WERI-Rb-1 (cell line): ENCODE results near the gene GNAQ.

Experiments used
- DNase-seq: peaks from one replicate; pipeline ENCODE4 v3.0.0-alpha.2; 2020
- H3K27ac ChIP-seq: fragments of 250-450 bp; sonication (Bioruptor Pico); 2 replicates; pipeline ENCODE4 v1.5.1; 2020; ENCODE audit warnings: mild to moderate bottlenecking, moderate library complexity
- H3K27me3 ChIP-seq: fragments of 250-450 bp; sonication (Bioruptor Pico); 2 replicates; pipeline ENCODE4 v1.5.1; 2021; ENCODE audit warnings: mild to moderate bottlenecking, low read depth, moderate library complexity; ENCODE audit not compliant: insufficient read depth, severe bottlenecking
- H3K36me3 ChIP-seq: fragments of 250-450 bp; sonication (Bioruptor Pico); 2 replicates; pipeline ENCODE4 v1.5.1; 2020; ENCODE audit warnings: mild to moderate bottlenecking, moderate library complexity
- H3K4me3 ChIP-seq: 2 replicates; pipeline ENCODE4 v1.5.1; 2011; ENCODE audit warnings: low read depth, mild to moderate bottlenecking, control low read depth, low read length
- H3K9me3 ChIP-seq: fragments of 250-450 bp; sonication (Bioruptor Pico); 2 replicates; pipeline ENCODE4 v1.5.1; 2021; ENCODE audit warnings: mild to moderate bottlenecking, moderate library complexity; ENCODE audit not compliant: severe bottlenecking
- TF ChIP-seq, protein P1 (sequence below): IDR thresholded peaks from 2 replicates; pipeline ENCODE4 v1.5.1; 2011; ENCODE audit warnings: low read depth, mild to moderate bottlenecking, control low read depth, inconsistent platforms, low read length

The GNAQ gene

DNA sequence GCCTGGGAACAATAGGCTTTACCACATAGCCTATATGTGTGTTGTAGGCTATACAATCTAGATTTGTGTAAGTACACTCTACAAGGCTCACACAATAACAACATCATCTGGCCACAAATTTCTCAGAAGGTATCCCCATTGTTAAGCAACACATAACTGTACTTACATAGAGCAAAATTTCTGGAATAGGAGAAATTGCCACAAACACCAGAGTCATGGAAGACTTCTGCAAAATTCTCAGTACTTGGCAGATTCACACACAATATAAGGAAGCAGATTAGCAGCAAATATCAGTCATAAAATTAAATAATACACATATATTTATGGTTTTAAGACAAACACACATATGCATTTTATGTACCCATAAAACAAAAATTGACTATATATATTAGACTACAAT lies 16.4 kb downstream of the GNAQ start:
- no peaks in the 10 kb centered on the region for H3K9me3 ChIP-seq
- TF ChIP-seq, protein P1, sequence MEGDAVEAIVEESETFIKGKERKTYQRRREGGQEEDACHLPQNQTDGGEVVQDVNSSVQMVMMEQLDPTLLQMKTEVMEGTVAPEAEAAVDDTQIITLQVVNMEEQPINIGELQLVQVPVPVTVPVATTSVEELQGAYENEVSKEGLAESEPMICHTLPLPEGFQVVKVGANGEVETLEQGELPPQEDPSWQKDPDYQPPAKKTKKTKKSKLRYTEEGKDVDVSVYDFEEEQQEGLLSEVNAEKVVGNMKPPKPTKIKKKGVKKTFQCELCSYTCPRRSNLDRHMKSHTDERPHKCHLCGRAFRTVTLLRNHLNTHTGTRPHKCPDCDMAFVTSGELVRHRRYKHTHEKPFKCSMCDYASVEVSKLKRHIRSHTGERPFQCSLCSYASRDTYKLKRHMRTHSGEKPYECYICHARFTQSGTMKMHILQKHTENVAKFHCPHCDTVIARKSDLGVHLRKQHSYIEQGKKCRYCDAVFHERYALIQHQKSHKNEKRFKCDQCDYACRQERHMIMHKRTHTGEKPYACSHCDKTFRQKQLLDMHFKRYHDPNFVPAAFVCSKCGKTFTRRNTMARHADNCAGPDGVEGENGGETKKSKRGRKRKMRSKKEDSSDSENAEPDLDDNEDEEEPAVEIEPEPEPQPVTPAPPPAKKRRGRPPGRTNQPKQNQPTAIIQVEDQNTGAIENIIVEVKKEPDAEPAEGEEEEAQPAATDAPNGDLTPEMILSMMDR, result no peak
- no peaks in the 10 kb centered on the region for H3K36me3 ChIP-seq
- DNase-seq, result no peak
- no peaks in the 10 kb centered on the region for H3K27me3 ChIP-seq
- H3K27ac ChIP-seq, result no peak overlapping the region
- no peak overlapping the region for H3K4me3 ChIP-seq

DNA sequence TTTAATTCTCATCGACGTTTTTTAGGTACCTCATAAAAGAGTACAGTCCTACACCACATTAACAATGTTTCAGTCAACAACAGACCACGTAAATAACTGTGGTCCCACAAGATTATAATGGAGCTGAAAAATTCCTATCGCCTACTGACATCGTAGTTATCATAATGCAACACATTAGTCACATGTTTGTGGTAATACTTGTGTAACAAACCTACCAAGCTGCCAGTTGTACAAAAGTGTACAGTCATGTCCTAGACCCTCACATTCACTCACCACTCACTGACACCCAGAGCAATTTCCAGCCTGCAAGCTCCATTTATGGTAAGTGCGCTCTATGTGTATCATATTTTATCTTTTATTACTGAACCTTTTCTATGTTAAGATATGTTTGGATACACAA lies 16.8 kb downstream of the GNAQ start:
- DNase-seq, result no peak
- no peaks in the 10 kb centered on the region for H3K36me3 ChIP-seq
- H3K27ac ChIP-seq, result no peak overlapping the region
- TF ChIP-seq, protein P1, result no peak
- H3K4me3 ChIP-seq, result no peak overlapping the region
- H3K27me3 ChIP-seq, result no peaks in the 10 kb centered on the region
- H3K9me3 ChIP-seq, result no peaks in the 10 kb centered on the region

DNA sequence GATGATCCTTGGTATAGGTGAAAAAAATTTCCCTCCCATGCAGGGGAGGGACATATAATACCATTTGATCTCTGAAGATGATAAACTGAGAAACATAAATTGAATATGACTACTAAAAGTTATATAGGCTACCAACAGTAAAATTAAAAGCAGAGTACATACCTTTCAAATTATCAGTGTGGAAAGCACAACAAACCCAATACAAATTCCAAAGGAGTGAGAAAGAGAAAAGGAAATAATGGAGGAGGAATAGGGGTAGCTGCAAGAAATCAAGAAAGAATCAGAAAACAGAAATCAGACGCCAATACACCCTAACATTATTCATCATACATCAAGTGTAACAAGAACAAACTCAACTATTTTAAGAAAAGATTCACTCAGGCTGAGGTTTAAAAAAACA lies 17.7 kb downstream of the GNAQ start:
- no peak for DNase-seq
- TF ChIP-seq, protein P1, result no peak
- Histone ChIP-seq H3K36me3 (no peaks in the 10 kb centered on the region), H3K9me3 (no peaks in the 10 kb centered on the region), H3K27me3 (no peaks in the 10 kb centered on the region), H3K27ac (no peak overlapping the region), H3K4me3 (no peak overlapping the region)

DNA sequence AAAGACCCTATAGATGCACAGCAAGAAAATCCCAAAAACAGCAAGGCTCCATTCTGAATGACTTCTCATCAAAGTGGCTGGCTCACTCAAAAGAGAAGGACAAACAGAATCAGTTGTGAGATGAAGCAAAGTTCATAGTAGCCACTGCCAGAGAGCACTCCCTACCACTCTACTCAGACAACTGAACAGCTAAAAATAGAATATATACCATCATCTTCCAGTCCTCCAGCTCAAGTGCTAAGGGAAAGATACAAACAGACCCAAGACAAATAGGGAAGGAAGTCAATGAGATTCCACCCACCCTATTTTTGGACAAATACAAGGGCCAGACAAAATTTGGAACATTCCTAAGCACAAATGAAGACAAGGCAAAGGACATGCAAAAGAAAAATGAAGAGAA lies 20.6 kb downstream of the GNAQ start:
- TF ChIP-seq, protein P1, result no peak

DNA sequence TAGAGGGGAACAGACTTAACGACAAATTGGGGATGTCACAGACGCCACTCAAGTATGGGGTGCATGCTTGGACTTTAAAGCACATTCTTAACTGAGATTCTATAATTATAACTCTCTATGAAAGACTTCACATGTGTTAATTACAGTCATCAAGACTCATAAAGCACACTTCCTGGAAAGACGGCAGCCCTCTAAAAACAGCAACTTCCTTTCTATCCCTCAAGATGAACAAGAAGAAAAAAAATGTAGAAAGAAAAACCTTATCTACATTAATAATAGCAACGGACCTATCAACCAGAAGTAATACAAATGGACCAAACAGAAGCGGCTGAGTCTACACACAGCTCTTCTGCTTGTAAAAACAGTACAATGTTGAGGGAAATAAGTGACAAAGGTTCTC lies 21.2 kb downstream of the GNAQ start:
- Histone ChIP-seq H3K27ac (no peak overlapping the region), H3K36me3 (no peaks in the 10 kb centered on the region), H3K4me3 (no peak overlapping the region), H3K9me3 (no peaks in the 10 kb centered on the region), H3K27me3 (no peaks in the 10 kb centered on the region)
- TF ChIP-seq, protein P1, result no peak
- no peak for DNase-seq

More for the DNA sequence above, 20.6 kb downstream of the GNAQ start:
- Histone ChIP-seq H3K36me3 (no peaks in the 10 kb centered on the region), H3K9me3 (no peaks in the 10 kb centered on the region), H3K27me3 (no peaks in the 10 kb centered on the region), H3K4me3 (no peak overlapping the region), H3K27ac (no peak overlapping the region)
- no peak for DNase-seq

DNA sequence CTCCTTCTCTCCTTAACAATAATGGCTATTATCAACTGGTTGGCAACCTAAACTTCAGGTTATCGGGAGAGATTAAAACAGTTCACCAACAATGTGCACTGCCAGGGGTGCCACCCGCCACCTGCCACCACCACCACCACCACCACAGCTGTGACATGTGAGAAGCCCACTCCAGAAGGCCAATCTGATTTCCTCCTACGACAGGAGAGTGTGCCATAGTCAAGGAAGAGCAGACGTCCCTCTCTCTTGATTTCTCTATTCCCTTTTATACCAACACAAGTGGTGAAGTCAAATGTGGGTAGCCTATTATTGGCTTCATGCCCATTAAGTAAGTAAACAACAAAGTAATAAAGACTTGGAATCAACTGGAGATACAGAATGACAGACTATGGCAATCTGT lies 22.4 kb downstream of the GNAQ start:
- TF ChIP-seq, protein P1, result no peak
- no peak for DNase-seq

More for the DNA sequence above, 22.4 kb downstream of the GNAQ start:
- H3K27ac ChIP-seq, result no peak overlapping the region
- no peaks in the 10 kb centered on the region for H3K36me3 ChIP-seq
- no peaks in the 10 kb centered on the region for H3K9me3 ChIP-seq
- no peaks in the 10 kb centered on the region for H3K27me3 ChIP-seq
- H3K4me3 ChIP-seq, result no peak overlapping the region
